ENCODE data around the gene CD52. TPM values are rescaled to one million over a fixed set of nuclear protein-coding genes. Genes with fewer than 3 reads are reported as not detected.

Gene CD52
- polyA plus RNA-seq, 1 donor (not counting 4 experiments of a cell fraction or from before 2014, with no cell fraction given) = 0.22 TPM

- dilution Hi-C loops (cut with MboI; ENCODE audit: extremely low pct_ligation_motif_present, low sequenced_read_pairs) = no loop called here
- no peak overlapping the region for H3K27ac ChIP-seq (ENCODE audit: control insufficient read depth, insufficient read depth, low read length)
- H3K4me2 ChIP-seq (ENCODE audit: control insufficient read depth, extremely low read depth, insufficient read depth, low read depth, low read length) = no peak overlapping the region
- H3K4me3 ChIP-seq (ENCODE audit: control insufficient read depth in 2 of 3, extremely low read depth in 1 of 3, insufficient read depth in 2 of 3, low read depth in 1 of 3, low read length in 3 of 3) = no peak overlapping the region
- H2AFZ ChIP-seq (ENCODE audit: control insufficient read depth, low read length) = no peak overlapping the region
- no peaks in the 10 kb centered on the region for H3K27me3 ChIP-seq (ENCODE audit: control insufficient read depth, extremely low read depth, insufficient read depth, low read length)
- peaks cover 3% of the 10 kb centered on the region for H3K9me1 ChIP-seq (ENCODE audit: control insufficient read depth, extremely low read depth, insufficient read depth, low read length)
- FAIRE-seq (no peak), DNase-seq (ENCODE audit: low read depth, low spot score) (no peak)
- H4K20me1 ChIP-seq (ENCODE audit: control insufficient read depth, extremely low read depth, insufficient read depth, low read length) = peaks cover 14% of the 10 kb centered on the region
- no peaks in the 10 kb centered on the region for H3K9me3 ChIP-seq (ENCODE audit: control insufficient read depth, low read depth, low read length)
- peaks cover 18 to 28% of the 10 kb centered on the region in 2 experiments for H3K36me3 ChIP-seq (ENCODE audit: control insufficient read depth in 2 of 2, extremely low read depth in 1 of 2, insufficient read depth in 2 of 2, low read length in 2 of 2)
- peaks cover 21% of the 10 kb centered on the region for H3K79me2 ChIP-seq (ENCODE audit: control insufficient read depth, insufficient read depth, low read length)
- peaks cover 58% of the 10 kb centered on the region for H3K4me1 ChIP-seq (ENCODE audit: control insufficient read depth, extremely low read depth, insufficient read depth, low read length)
- TF ChIP-seq CTCF (optimal IDR thresholded peaks at IDR 0.05 in 1 of 3, IDR thresholded peaks at IDR 0.05 in 1 of 3, conservative IDR thresholded peaks at IDR 0.05 in 1 of 3; ENCODE audit: extremely low read depth in 1 of 3, insufficient read depth in 2 of 3, low read length in 3 of 3) (no peak), EZH2 (IDR thresholded peaks at IDR 0.05; ENCODE audit: low read length) (no peak)
- no peak overlapping the region for H3K9ac ChIP-seq (ENCODE audit: control insufficient read depth, extremely low read depth, insufficient read depth, low read length)
Observed at GRCh38 chr1:26282401-26282918, 35.3 kb upstream of the CD52 start.

GRCh38 chr1:26283279-26283853 lies 34.4 kb upstream of the CD52 start:
- dilution Hi-C loops (cut with MboI; ENCODE audit: extremely low pct_ligation_motif_present, low sequenced_read_pairs) = no loop called here
- H3K36me3 ChIP-seq (ENCODE audit: control insufficient read depth in 2 of 2, extremely low read depth in 1 of 2, insufficient read depth in 2 of 2, low read length in 2 of 2) = peaks cover 17 to 27% of the 10 kb centered on the region in 2 experiments
- no peak for DNase-seq (ENCODE audit: low read depth, low spot score)
- no peaks in the 10 kb centered on the region for H3K9me3 ChIP-seq (ENCODE audit: control insufficient read depth, low read depth, low read length)
- peaks cover 3% of the 10 kb centered on the region for H3K9me1 ChIP-seq (ENCODE audit: control insufficient read depth, extremely low read depth, insufficient read depth, low read length)
- H2AFZ ChIP-seq (ENCODE audit: control insufficient read depth, low read length) = no peak overlapping the region
- peaks cover 14% of the 10 kb centered on the region for H4K20me1 ChIP-seq (ENCODE audit: control insufficient read depth, extremely low read depth, insufficient read depth, low read length)
- no peaks in the 10 kb centered on the region for H3K27me3 ChIP-seq (ENCODE audit: control insufficient read depth, extremely low read depth, insufficient read depth, low read length)
- no peak overlapping the region for H3K9ac ChIP-seq (ENCODE audit: control insufficient read depth, extremely low read depth, insufficient read depth, low read length)
- peaks cover 21% of the 10 kb centered on the region for H3K79me2 ChIP-seq (ENCODE audit: control insufficient read depth, insufficient read depth, low read length)
- H3K27ac ChIP-seq (ENCODE audit: control insufficient read depth, insufficient read depth, low read length) = no peak overlapping the region
- no peak overlapping the region for H3K4me2 ChIP-seq (ENCODE audit: control insufficient read depth, extremely low read depth, insufficient read depth, low read depth, low read length)
- no peak overlapping the region for H3K4me3 ChIP-seq (ENCODE audit: control insufficient read depth in 2 of 3, extremely low read depth in 1 of 3, insufficient read depth in 2 of 3, low read depth in 1 of 3, low read length in 3 of 3)
- no peak for FAIRE-seq
- peaks cover 49% of the 10 kb centered on the region for H3K4me1 ChIP-seq (ENCODE audit: control insufficient read depth, extremely low read depth, insufficient read depth, low read length)
- TF ChIP-seq EZH2 (IDR thresholded peaks at IDR 0.05; ENCODE audit: low read length) (no peak), CTCF (optimal IDR thresholded peaks at IDR 0.05 in 1 of 3, IDR thresholded peaks at IDR 0.05 in 1 of 3, conservative IDR thresholded peaks at IDR 0.05 in 1 of 3; ENCODE audit: extremely low read depth in 1 of 3, insufficient read depth in 2 of 3, low read length in 3 of 3) (no peak)
